Activated CD4-positive, alpha-beta T cell treated with anti-CD3 and anti-CD28 coated beads, Interleukin-2, amount 50 U/mL, for 48 hours (primary cell): Measurements from ENCODE around the gene RAP2A.

ENCODE experiments used
- DNase-seq, 2 experiments: peaks; one replicate each; pipeline ENCODE4 v3.0.0-alpha.2; 2020

Gene RAP2A

DNA sequence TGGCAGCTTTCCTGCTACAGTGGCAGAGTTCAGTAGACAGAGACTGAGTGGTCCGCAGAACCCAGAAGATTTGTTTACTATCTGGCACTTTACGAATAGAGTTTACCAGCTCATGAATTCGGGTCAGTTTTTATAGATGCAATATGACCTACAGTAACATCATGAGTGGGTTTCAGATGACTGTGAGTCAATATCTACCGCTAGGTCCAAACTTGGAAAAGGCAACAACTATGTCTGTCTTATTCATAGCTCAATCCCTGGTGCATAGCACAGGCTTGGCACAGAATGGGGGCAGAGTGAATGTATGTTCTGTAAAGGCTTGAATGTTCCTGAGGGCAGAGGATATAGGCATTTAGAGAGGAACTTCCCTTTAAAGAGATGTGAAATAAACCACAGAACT lies 65.2 kb downstream of the RAP2A start:
- no peak for DNase-seq

DNA sequence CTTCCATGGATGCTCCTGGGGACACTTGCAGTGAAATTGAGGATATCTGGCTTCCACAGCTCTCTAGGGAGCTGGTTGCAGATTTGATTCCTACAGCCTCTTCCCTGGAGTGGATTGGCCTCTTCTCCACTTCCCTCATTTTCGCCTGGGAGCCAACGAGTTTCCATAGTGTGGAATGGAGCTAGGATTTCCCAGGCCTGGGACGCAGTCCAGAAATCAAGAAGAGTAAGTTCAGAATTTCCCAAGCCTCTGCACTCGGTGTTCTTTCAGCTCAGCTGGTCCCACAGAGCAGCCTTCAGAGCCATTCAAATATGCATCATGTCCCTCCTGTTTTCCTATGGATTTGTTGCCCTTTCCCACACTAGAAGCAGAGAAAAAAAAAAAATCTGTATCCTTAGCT lies 68.2 kb downstream of the RAP2A start:
- no peak for DNase-seq

DNA sequence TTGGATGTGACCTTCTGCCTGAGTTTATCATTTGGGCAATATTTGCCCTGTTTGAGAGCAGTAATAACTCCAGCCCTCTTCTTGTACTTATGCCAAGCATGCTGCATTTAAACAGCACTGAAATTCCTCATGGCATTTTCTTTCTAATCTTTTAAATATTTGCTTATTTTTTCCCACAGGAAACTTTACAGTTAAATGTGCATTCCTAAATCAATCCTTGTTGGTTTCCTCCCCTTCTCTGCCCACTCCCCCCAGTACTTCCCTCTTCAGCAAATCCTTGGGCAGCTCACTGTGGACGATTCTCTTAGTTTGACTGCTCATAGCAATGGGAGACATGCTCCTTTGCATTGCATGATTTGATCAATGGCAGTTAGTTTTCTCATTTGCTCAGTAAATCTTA lies 68.7 kb downstream of the RAP2A start:
- no peak for DNase-seq

DNA sequence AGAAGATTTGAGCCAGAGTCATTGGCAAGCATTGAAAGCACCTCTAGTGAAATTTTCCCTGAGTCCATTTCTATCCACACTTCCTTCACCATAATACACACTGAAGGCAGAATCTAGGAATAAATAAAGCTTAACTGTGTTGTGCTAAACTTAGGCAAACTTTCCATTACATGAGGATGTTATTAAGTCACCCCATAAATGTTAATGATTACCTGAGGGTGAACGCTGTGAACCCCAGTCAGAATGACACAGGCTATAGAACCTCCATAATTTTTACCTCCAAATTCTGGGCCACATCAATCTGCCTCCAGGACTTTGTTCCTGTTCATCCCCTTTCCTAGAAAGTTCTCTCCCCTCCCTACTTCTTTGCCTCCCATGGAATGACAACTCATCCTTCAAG lies 71.0 kb downstream of the RAP2A start:
- DNase-seq: no peak

DNA sequence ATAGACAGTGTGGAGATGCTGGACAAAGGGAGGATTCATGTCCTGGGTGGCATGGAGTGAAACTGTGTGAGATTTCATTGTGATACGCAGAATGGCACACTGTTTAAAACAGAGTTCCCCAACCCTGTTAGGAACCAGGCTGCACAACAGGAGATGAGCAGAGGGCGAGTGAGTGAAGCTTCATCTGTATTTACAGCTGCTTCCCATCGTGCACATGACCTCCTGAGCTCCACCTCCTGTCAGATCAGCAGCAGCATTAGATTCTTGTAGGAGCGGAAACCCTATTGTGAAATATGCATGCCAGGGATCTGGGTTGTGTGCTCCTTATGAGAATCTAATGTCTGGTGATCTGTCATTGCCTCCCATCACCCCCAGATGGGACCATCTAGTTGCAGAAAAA lies 72.5 kb downstream of the RAP2A start:
- DNase-seq: no peak

DNA sequence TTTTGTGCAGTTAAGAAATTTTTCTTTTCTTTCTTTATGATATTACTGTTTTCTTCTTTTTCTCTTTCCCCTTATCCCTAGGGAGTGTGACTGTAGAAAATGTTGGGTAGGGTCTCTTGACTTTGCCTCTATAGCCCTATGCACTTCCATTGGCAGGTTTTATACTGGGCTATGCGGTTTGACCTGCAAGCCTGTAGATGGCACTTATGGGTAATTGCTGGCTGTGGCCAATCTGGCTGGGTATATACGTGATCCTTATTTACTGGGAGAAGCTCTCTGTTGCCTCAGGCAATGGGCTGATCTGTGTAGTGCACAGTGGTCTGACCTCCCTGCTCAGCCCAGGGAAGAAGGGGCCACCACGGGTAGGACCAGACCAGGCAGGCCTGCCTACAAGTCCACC lies 78.8 kb downstream of the RAP2A start:
- no peak for DNase-seq

DNA sequence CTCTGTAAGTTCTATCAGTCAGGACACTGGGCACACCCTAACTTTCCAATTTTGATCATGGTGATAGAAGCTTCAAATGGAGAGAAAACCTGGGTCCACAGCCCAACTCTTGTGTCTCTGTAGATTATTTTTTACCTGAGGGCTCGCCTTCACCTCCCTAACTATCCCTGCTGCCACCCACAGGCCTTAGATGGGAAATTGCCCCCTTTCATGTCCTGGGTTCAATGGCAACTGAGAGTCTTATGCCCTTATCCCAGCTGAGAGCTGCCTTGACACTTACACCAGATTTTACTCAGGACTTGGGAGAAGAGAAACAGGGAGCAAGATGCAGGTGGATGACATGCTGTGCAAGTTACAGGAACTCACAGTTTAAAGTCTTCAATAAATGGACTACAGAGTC lies 81.7 kb downstream of the RAP2A start:
- DNase-seq: no peak

DNA sequence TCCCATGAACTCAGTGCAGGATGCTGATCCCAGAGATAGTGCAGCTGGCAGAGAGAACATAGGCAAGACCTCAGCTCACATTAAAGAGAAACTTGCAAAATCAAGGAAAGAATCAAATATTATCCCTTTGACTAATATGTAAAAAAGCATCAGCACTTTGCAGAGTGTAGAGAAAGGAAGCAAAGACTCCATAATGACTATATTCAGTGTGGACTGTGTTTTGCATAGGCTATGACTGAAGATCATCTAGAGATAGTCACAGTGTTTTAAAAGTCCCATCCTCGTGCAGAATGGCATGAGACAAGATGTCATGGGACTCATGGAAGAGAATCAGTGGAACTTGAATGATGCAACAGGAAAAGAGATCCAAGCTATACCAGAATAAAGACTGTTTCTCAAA lies 84.0 kb downstream of the RAP2A start:
- DNase-seq: no peak
